Panc1 (cell line): Measurements from ENCODE around the gene BICRA. TPM values are rescaled to one million over a fixed set of nuclear protein-coding genes. Genes with fewer than 3 reads are reported as not detected.

Source experiments
- ATAC-seq: fragments of 200-7000 bp; cut with Tn5 transposase; 2 replicates; pipeline ENCODE4 v1.9.1; 2020; ENCODE audit warnings: mild to moderate bottlenecking, moderate library complexity
- BruUV-seq: library from RNA; stranded (reverse); fragments of 400-500 nt; replicated peaks from 2 replicates; lab custom pipeline; 2021; lab: Mats Ljungman, UMichigan
- CTCF ChIA-PET: fragments of 300-600 bp; sonication (Branson Sonifier 250); formaldehyde crosslinking; loops from one replicate; lab custom pipeline; 2022; ENCODE audit warnings: antibody characterized with exemption; lab: Charles Lee
- POLR2A ChIA-PET: fragments of 300-600 bp; sonication (Branson Sonifier 250); formaldehyde crosslinking; loops from one replicate; lab custom pipeline; 2022; ENCODE audit warnings: antibody characterized with exemption; lab: Charles Lee
- DNase-seq: peaks from one replicate; pipeline ENCODE4 v3.0.0-alpha.2; 2010; ENCODE audit warnings: low read depth, low spot score
- H3K27ac ChIP-seq: 2 replicates; pipeline ENCODE4 v1.5.1; 2011; ENCODE audit warnings: mild to moderate bottlenecking, low read length, inconsistent platforms
- H3K27me3 ChIP-seq: fragments of 200-500 bp; sonication (Bioruptor generic); 2 replicates; pipeline ENCODE4 v1.6.0; 2014; ENCODE audit warnings: low read length, inconsistent platforms; ENCODE audit not compliant: control insufficient read depth, insufficient read depth
- H3K36me3 ChIP-seq: fragments of 200-500 bp; sonication (Bioruptor generic); 2 replicates; pipeline ENCODE4 v1.5.1; 2014; ENCODE audit warnings: inconsistent platforms, mild to moderate bottlenecking, low read length, moderate library complexity; ENCODE audit not compliant: control insufficient read depth, insufficient read depth
- H3K4me1 ChIP-seq: 2 replicates; pipeline ENCODE4 v1.5.1; 2011; ENCODE audit warnings: inconsistent platforms, mild to moderate bottlenecking, low read length, moderate library complexity; ENCODE audit not compliant: control insufficient read depth, insufficient read depth
- H3K4me3 ChIP-seq, 2 experiments: 2 replicates each; pipeline ENCODE4 v1.5.1; 2011 to 2012; ENCODE audit warnings: low read depth in 2 of 2, low read length in 2 of 2, mild to moderate bottlenecking in 2 of 2, inconsistent platforms in 1 of 2, moderate library complexity in 1 of 2
- H3K9me3 ChIP-seq: fragments of 200-500 bp; sonication (Bioruptor generic); 2 replicates; pipeline ENCODE4 v1.5.1; 2014; ENCODE audit warnings: low read depth, mild to moderate bottlenecking, inconsistent platforms, low read length, moderate library complexity; ENCODE audit not compliant: control insufficient read depth, insufficient read depth
- CTCF ChIP-seq: fragments of 450-650 bp; IDR thresholded peaks from 2 replicates; pipeline ENCODE4 v1.5.1; 2017; ENCODE audit warnings: mild to moderate bottlenecking
- POLR2AphosphoS5 ChIP-seq: IDR thresholded peaks from 2 replicates; pipeline ENCODE4 v1.6.1; 2012; ENCODE audit warnings: mild to moderate bottlenecking, low read depth, low read length, moderate library complexity
- REST ChIP-seq, 2 experiments: IDR thresholded peaks; 2 replicates each; pipeline ENCODE4 v1.6.1; 2011 to 2012; ENCODE audit warnings: low read depth in 2 of 2, control low read depth in 1 of 2, low read length in 1 of 2, mild to moderate bottlenecking in 1 of 2, moderate library complexity in 1 of 2; ENCODE audit not compliant: insufficient read depth in 1 of 2
- SIN3A ChIP-seq: IDR thresholded peaks from 2 replicates; pipeline ENCODE4 v1.6.1; 2012; ENCODE audit warnings: low read depth, mild to moderate bottlenecking, low read length, moderate library complexity, borderline replicate concordance; ENCODE audit not compliant: insufficient read depth
- TCF7L2 ChIP-seq: IDR thresholded peaks from 2 replicates; pipeline ENCODE4 v1.6.1; 2011; ENCODE audit warnings: mild to moderate bottlenecking, low read depth, low read length, inconsistent platforms
- in situ Hi-C: cut with HindIII; loops from 2 replicates; pipeline ENCODE4 v1.10.0; 2016; ENCODE audit warnings: low sequenced_read_pairs, low pct_unique_long_range_greater_than_20kb
- intact Hi-C: fragments of 100-400 bp; cut with micrococcal nuclease; formaldehyde crosslinking; loops from one replicate; pipeline ENCODE4 v1.10.0; 2022; ENCODE audit not compliant: unreplicated experiment
- total RNA-seq: library from RNA; stranded (reverse); gene quantifications from one replicate; pipeline ENCODE4 v1.2.1, GENCODE V29; 2021; ENCODE audit not compliant: unreplicated experiment

The BICRA gene
- total RNA-seq, 1 experiment from 2014 or later: 13.7 TPM

DNA sequence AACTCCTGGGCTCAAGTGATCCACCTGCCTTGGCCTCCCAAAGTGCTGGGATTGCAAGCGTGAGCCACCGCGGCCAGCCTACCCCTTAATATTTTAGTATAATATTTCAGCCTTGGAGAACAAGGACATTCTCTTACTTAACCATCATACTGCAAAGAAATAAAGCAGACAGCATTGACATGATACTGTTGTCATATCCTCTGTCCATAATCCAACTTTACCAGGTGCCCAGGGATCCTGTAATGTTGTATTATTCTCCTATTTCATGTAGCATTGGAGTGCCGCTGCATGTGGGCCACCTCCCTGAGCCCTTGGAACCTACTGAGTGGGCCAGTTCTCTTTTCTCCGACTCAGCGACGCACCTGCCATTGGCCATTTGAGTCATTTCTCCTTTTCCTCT lies 82.8 kb downstream of the BICRA start:
- no peak overlapping the region for H3K4me3 ChIP-seq
- no peak for ATAC-seq
- H3K9me3 ChIP-seq: no peaks in the 10 kb centered on the region
- ChIA-PET CTCF (no interaction called here), POLR2A (no interaction called here)
- no TSS peak for BruUV-seq
- H3K36me3 ChIP-seq: no peaks in the 10 kb centered on the region
- DNase-seq: no peak
- H3K27ac ChIP-seq: no peak overlapping the region
- no peak for TF ChIP-seq SIN3A
- TF ChIP-seq POLR2AphosphoS5: no peak
- no peak for TF ChIP-seq TCF7L2
- no peak for TF ChIP-seq REST (IDR thresholded peaks at IDR 0.05; ENCODE audit: insufficient read depth in 1 of 2, low read depth in 2 of 2, low read length in 1 of 2)
- no peak for TF ChIP-seq CTCF
- in situ Hi-C loops: no loop called here
- H3K27me3 ChIP-seq: no peaks in the 10 kb centered on the region
- intact Hi-C loops: no loop called here
- no peaks in the 10 kb centered on the region for H3K4me1 ChIP-seq

DNA sequence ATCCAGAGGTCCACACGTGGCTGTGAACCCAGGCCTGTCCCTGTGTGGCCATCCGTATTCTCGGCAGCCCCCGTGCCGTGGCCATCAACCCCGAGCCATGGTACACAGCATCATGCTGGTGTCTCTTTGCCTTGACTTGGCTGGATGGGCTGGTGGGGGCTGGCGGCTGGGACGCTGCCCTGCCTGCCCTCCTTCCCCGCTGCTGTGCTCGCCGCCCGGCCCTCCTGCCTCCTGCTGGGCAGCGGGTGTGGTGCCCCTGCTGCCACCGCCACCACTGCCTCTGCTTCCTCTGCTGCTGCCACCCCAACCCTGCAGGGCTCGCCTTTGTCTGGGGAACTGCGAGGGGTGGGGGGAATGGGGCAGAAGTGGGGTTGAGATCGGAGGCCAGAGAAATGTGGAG lies 84.6 kb downstream of the BICRA start:
- no TSS peak for BruUV-seq
- no peak overlapping the region for H3K27ac ChIP-seq
- CTCF ChIA-PET: no interaction called here
- no peak for ATAC-seq
- no peaks in the 10 kb centered on the region for H3K9me3 ChIP-seq
- POLR2A ChIA-PET: no interaction called here
- no peaks in the 10 kb centered on the region for H3K4me1 ChIP-seq
- in situ Hi-C loops (no loop called here), intact Hi-C loops (no loop called here)
- TF ChIP-seq POLR2AphosphoS5: no peak
- no peak for DNase-seq
- H3K36me3 ChIP-seq: no peaks in the 10 kb centered on the region
- H3K4me3 ChIP-seq: no peak overlapping the region
- no peaks in the 10 kb centered on the region for H3K27me3 ChIP-seq

DNA sequence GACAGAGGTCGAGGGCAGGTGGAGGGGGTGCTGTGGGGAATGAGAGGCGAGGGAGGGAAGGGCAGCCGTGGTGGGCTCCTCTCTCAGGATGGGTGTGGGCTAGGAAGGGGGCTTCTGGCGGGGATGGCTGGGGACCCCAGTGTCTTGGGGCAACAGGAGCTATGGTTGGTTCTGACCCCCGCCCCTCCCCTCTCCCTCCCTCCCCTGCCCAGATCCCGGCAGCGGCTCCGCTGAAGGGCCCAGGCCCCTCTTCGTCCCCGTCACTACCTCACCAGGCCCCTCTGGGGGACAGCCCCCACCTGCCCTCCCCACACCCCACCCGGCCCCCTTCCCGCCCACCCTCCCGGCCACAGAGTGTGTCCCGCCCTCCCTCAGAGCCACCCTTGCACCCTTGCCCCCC lies 85.0 kb downstream of the BICRA start:
- POLR2A ChIA-PET: no interaction called here

More for the DNA sequence above, 85.0 kb downstream of the BICRA start:
- in situ Hi-C loops: no loop called here
- BruUV-seq: no TSS peak
- H3K27me3 ChIP-seq: no peaks in the 10 kb centered on the region
- H3K4me3 ChIP-seq: no peak overlapping the region
- CTCF ChIA-PET: interaction anchor here (0.6 kb wide), 1 partner anchor 246 kb away, joined by 4 read pairs; no protein-coding TSS in a partner anchor
- no peak for ATAC-seq
- TF ChIP-seq CTCF (no peak), POLR2AphosphoS5 (no peak), REST (IDR thresholded peaks at IDR 0.05; ENCODE audit: insufficient read depth in 1 of 2, low read depth in 2 of 2, low read length in 1 of 2) (no peak)
- no peak for DNase-seq
- no peak overlapping the region for H3K27ac ChIP-seq
- H3K9me3 ChIP-seq: no peaks in the 10 kb centered on the region
- H3K4me1 ChIP-seq: no peaks in the 10 kb centered on the region
- intact Hi-C loops: no loop called here
- no peaks in the 10 kb centered on the region for H3K36me3 ChIP-seq
